CD4-positive, alpha-beta T cell treated with Interleukin-10 for 1 hour (primary cell): ENCODE data around the gene SORBS1.
"Not testable (repeated sequence)": the region's sequence is repeated elsewhere in the genome, so short reads cannot be mapped to it uniquely, and the experiment has no call there.

ENCODE experiments used
- DNase-seq: peaks from one replicate; pipeline ENCODE4 v3.0.0-alpha.2; 2020

SORBS1 gene

GRCh38 chr10:95374597-95375209, 186.5 kb downstream of the SORBS1 start:
- peak; percentile 41 for DNase-seq

GRCh38 chr10:95373660-95374059, 187.5 kb downstream of the SORBS1 start:
- no peak for DNase-seq

DNA sequence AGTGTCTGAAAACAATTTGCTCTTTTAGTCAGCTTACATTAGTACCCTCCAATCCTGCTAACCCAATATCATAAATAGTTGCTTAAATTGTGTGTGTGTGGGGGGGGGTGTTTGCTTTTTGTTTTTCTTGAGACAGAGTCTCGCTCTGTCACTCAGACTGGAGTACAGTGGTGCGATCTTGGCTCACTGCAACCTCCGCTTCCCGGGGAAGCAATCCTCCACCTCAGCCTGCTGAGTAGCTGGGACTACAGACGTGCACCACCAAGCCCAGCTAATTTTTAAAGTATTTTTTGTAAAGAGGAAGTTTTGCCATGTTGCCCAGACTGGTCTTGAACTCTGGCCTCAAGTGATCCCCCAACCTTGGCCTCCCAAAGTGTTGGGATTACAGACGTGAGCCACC, 196.8 kb downstream of the SORBS1 start:
- DNase-seq = no peak

GRCh38 chr10:95363303-95363912, 197.8 kb downstream of the SORBS1 start:
- peak; percentile 65 for DNase-seq

- DNase-seq = no peak
These were observed 201.0 kb downstream of the SORBS1 start for GRCh38 chr10:95360122-95360714.

GRCh38 chr10:95359466-95359865, 201.7 kb downstream of the SORBS1 start:
- DNase-seq = no peak

GRCh38 chr10:95356190-95356955, 204.8 kb downstream of the SORBS1 start:
- no peak for DNase-seq

- DNase-seq = no peak
These were observed 205.9 kb downstream of the SORBS1 start for GRCh38 chr10:95355301-95355700.

GRCh38 chr10:95354110-95354509, 207.1 kb downstream of the SORBS1 start:
- DNase-seq = no peak

- no peak for DNase-seq
These were observed 208.0 kb downstream of the SORBS1 start for GRCh38 chr10:95353123-95353522.

- no peak for DNase-seq
These were observed 208.5 kb downstream of the SORBS1 start for GRCh38 chr10:95352684-95353083.

DNA sequence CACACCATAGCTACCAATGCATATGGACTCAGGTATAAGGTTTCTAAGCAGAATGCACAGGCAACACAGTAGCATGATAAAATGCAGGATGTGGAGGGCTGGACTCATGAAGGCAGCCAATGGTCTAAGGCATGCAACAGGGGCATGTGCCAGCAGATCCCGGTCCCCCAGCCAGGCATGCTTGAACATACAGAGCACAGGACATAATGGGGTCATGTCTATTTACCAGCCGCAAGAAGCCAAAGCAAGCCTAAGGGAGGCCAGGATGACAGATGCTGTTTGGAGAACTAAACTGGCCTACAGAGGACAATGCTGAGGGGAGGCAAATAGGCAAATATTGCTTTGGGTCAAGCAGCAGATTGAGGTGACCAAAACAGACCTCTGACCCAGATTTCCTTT, 210.3 kb downstream of the SORBS1 start:
- DNase-seq = no peak

- no peak for DNase-seq
These were observed 210.8 kb downstream of the SORBS1 start for GRCh38 chr10:95350219-95350829.

GRCh38 chr10:95347402-95347766, 213.8 kb downstream of the SORBS1 start:
- not testable (repeated sequence) for DNase-seq

DNA sequence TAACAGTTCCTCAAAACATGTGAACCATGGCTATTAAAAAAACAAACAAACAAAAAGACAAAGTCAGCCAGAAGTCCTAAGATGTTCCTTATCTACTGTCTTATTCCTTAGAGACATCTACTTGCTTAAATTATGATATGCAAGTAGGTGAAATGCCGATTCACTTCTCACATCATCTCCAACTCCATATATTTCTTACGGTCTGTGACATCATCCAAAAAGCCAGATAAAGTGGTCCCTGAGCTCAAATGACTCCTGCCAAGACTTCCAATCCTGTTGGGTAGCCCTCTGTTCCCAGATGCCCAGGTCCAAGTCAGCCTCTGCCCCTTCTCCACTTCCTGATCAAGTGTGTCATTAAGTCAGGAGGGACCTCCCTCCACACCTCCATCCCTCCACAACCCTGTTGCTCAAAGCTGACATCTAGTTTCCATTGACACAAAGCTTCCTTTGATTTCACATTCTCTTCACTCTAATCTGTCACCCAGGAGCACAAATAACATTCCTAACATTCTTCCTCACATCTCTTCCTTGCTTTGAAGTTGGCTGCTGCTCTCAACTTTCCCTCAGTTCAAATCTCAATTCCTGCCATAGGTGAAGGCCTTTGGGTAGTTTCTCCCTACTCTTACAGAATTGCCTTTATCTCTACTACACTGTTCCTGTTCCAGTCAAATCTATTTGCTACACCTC, 214.3 kb downstream of the SORBS1 start:
- no peak for DNase-seq

DNA sequence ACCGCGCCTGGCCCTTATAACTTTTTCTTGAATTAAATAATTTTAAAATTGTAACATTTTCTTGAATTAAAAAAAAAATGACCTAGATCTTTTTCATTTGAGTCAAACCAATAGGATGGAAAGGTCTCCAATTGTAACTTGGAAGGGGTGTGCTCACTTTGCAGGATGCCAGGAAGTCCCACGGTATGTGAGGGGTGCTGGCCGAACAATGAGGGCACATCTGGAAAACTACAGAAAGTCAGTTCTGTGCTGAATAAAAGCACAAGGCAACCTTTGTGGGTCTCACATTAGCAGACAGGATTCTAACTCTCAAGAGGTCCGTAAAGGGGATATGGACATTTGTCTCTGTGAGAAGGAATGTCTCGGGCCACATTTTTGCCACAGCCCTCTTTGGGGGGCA, 217.6 kb downstream of the SORBS1 start:
- DNase-seq = no peak

GRCh38 chr10:95341716-95342130, 219.4 kb downstream of the SORBS1 start:
- DNase-seq = no peak

DNA sequence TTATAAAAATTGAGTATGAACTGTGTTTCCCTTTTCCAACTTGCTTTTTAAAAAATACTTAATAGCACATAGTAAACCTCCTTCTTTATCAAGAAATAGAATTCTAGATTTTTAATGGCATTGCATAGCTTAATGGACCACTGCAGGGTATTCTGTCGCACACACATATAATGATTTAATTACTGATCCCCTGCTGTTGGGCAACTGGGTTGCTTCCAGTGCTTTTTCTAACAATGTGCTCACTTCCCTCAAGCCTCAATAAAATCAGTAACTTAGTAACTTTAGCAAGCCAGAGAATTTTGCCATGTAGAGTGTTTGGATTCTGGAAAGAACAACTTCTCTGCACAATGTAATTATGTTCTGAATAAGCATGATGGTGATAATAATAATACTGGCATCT, 221.3 kb downstream of the SORBS1 start:
- no peak for DNase-seq

DNA sequence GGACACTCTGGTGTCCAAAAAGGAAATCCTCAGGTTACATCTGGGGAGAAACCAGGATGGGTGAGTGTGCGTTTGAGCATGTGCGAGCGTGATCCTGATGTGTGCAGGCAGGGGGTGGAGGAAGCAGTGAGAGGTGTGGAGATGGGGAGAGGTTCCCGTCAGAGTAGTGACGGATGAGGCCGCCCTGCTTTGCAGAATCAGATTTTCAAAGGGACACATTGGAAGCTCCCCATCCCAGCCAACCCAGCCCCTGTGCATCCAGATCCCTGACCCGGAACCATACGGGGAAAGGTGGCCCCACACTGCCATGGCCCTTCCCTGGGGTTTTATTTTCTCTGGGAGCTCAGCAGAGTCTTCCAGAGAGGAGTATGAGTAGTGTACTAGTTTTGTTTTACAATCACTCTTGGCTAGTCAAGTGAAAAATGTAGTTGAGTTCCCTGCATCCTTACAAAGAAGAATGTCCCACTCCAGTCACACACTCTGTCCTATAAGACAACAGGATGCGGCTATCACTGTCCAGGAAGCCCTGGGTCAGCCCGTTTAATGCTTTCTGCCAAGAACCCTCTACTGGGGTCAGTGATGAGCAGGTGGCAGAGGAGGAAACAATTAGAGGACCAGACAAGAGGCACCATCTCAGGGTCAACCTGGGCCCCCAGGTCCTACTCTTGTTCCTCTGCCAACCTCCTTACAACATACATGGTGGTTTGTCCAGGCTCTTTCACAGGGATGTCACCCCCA, 223.6 kb downstream of the SORBS1 start:
- DNase-seq = no peak

DNA sequence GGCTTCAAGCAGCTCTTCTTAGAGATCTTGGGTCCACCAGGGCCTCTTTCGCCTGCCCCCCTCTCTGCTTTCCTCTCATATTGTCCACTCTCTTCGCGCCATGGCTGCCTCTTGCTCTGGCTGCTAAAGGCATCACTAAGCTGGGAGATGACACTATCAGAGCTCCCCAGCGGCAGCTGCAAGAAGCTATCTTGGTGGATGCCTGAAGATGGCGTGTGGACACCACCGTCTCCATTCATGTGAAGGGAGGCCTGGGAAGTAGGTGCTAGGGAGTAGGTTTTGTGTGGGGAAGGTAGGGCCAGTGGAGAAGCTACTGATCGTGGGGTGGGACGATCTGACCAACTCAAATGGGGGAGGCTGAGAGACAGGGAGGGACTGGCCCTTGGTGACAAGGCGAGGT, 224.5 kb downstream of the SORBS1 start:
- no peak for DNase-seq

- no peak for DNase-seq
These were observed 225.1 kb downstream of the SORBS1 start for GRCh38 chr10:95335933-95336699.
